Measurements from ENCODE around the gene SSBP3. TPM values are rescaled to one million over a fixed set of nuclear protein-coding genes. Genes with fewer than 3 reads are reported as not detected.

SSBP3 gene
- total RNA-seq, 1 donor: 11.7 TPM

DNA sequence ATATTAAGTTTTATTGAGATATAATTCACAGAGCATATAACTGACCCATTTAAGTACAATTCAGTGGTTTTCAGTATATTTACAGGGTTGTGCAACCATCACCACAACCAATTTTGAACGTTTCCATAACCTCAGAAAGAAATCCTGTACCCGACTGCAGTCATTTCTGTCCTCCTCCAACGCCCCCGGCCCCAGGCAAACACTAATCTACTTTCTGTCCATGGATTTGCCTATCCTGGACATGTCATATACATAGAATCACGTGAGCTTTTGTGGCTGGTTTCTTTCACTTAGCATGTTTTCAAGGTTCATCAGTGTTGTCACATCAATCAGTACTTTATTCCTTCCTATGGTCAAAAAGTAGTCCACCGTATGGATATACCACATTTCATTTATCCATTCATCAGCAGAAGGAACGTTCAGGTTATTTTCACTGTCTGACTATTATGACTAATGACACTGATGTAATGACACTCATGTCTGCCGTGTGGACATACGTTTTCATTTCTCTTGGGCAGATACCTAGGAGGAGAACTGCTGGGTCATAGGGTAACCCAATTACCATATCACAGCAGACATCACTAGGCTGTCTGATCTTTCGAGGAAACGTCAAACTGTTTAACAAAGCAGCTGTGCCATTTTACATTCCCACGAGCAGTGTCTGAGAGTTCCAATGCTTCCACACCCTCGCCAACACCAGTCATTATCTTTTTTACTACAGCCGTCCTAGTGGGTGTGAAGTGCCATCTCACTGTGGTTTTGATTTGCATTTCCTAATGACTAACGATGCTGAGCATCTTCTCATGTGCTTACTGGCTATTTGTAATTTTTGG is 175.5 kb downstream of the SSBP3 start:
- no peak overlapping the region for H3K4me3 ChIP-seq (ENCODE audit: low read depth, low read length)
- TF ChIP-seq, protein P1, sequence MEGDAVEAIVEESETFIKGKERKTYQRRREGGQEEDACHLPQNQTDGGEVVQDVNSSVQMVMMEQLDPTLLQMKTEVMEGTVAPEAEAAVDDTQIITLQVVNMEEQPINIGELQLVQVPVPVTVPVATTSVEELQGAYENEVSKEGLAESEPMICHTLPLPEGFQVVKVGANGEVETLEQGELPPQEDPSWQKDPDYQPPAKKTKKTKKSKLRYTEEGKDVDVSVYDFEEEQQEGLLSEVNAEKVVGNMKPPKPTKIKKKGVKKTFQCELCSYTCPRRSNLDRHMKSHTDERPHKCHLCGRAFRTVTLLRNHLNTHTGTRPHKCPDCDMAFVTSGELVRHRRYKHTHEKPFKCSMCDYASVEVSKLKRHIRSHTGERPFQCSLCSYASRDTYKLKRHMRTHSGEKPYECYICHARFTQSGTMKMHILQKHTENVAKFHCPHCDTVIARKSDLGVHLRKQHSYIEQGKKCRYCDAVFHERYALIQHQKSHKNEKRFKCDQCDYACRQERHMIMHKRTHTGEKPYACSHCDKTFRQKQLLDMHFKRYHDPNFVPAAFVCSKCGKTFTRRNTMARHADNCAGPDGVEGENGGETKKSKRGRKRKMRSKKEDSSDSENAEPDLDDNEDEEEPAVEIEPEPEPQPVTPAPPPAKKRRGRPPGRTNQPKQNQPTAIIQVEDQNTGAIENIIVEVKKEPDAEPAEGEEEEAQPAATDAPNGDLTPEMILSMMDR (IDR thresholded peaks at IDR 0.05; ENCODE audit: insufficient read depth, low read length): no peak
- no peak for DNase-seq (ENCODE audit: low read depth)

DNA sequence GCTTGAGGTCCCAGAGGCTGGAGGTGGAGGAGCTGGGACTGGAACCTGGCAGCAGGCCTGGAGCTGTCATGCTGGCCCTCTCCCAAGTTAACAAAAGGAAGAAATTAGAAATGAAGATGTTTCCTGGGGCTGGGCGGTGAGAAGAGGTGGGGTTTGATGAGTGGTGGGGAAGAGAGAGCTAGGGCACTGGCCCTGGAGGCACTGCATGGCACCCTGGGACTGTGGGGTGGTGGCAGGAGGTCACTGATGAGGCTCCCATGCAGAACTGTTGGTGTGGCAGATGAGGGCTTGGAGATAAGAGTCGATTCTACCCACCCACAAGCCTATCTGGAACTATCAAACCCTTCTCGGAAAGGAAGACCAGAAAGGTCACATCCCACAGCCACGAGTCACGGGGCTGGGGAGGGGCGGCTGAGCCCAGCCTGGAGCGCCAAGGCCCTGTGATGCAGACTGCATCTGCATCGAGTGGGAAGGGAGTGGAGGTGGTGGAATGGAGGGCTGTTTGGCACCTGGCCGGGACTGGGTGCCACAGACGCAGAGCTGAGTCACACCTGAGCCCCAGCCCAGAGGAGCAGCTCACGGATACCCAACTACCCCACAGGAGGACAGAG is 176.8 kb downstream of the SSBP3 start:
- H3K4me3 ChIP-seq (ENCODE audit: low read depth, low read length): no peak overlapping the region
- peak; percentile 67 for DNase-seq (ENCODE audit: low read depth)
- TF ChIP-seq, protein P1 (IDR thresholded peaks at IDR 0.05; ENCODE audit: insufficient read depth, low read length): no peak

DNA sequence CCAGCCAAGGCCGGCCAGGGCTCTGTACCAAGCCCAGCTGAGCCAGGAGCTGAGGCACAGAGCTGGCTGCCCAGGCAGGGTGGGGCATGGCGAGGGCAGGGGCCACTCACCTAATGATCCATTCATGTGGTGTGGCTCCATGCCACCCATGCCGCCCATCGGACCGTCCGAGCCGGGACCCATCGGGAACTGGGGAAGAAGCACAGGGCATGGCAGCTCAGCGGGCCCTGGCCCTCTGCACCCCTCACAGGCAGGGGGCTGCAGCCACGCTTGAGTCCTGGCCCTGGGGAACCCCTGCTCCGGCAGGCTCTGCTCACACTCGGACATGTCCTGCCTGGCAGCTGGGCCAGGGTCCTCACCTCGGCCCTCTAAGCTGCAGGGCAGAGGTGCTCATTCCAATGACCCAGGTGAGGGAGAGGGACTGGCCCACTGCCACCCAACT is 177.5 kb downstream of the SSBP3 start:
- H3K4me3 ChIP-seq (ENCODE audit: low read depth, low read length): no peak overlapping the region
- DNase-seq (ENCODE audit: low read depth): no peak
- TF ChIP-seq, protein P1 (IDR thresholded peaks at IDR 0.05; ENCODE audit: insufficient read depth, low read length): no peak

DNA sequence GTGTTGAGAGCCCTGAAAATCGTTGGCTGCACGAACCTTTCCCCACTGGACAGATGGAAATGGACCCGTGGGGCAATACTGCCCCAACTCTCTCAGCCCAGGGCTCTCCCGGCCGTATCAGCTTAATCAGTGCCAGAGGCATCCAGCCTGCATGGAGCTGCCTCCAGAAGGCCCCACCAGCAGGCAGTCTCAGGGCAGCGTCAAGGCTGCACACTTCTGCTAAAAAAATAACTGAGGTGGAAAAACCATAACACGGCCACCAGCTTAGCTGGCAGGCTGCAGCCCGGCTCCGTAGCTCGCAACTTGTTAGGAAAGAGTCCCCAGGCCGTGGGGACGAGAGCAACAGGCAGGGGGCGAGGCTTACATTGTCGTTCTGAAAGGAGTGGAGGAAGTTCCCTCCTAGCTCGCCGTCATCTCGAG is 178.3 kb downstream of the SSBP3 start:
- TF ChIP-seq, protein P1 (IDR thresholded peaks at IDR 0.05; ENCODE audit: insufficient read depth, low read length): no peak
- H3K4me3 ChIP-seq (ENCODE audit: low read depth, low read length): no peak overlapping the region
- no peak for DNase-seq (ENCODE audit: low read depth)

DNA sequence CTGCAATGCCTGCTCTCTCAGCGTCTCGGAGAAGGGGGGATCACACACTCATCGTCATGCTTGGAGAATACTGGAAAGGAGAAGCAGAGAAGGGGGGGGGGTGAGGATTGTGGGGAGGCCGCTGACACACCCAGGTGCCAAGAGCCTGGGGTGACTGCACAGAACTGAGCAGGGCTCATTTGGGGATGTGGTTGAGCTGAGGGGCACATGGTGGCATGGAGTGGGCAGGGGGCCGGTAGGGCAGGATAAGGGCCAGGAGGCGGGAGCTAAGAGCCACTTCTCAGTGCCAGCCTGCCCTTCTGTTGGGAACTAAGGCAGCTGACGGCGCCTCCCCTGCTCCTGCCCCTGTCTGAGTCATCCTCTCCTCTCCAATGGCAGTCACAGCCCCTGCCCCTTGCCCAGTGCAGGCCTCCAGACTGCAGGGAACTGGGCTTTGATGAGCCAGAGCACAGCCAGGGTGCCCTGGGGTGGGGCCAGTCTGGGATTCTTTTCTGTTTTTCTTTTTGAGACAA is 179.0 kb downstream of the SSBP3 start:
- no peak overlapping the region for H3K4me3 ChIP-seq (ENCODE audit: low read depth, low read length)
- TF ChIP-seq, protein P1 (IDR thresholded peaks at IDR 0.05; ENCODE audit: insufficient read depth, low read length): no peak
- no peak for DNase-seq (ENCODE audit: low read depth)

DNA sequence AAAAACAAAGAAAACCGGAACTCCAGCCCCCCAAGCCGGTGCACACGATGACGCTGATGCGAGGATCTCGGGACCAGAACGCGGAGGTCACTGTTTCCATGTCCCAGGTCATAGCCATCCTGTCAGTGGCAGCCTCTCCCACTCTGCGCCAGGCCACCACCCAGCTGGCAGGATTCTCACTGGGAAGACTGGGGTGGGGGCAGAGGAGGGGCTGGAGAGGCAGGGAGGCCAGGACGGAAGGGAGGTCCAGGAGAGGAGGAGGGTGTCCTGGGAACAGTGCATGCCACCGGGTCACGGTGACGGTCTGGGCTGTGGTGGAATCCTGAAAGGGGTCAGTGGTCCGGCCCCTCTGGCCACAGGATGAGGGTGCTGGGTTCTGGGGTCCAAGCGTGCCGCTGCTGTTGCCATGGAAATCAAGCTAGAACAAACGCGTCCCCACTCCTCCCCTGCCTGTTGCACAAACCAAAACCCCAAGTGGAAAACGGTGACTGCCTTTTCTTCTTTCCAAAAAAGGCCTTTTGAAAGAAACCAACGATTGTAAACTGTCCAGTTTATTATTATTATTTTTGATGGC is 180.1 kb downstream of the SSBP3 start:
- TF ChIP-seq, protein P1 (IDR thresholded peaks at IDR 0.05; ENCODE audit: insufficient read depth, low read length): no peak
- no peak overlapping the region for H3K4me3 ChIP-seq (ENCODE audit: low read depth, low read length)
- DNase-seq (ENCODE audit: low read depth): no peak
